LHCN-M2 (cell line): ENCODE data around the gene ST3GAL3. TPM values are rescaled to one million over a fixed set of nuclear protein-coding genes. Genes with fewer than 3 reads are reported as not detected.

Experiments
- DNase-seq: peaks from one replicate; pipeline ENCODE4 v3.0.0-alpha.2; 2012; ENCODE audit warnings: low read depth
- total RNA-seq: library from RNA; depleted of rRNA; stranded (reverse); fragments of >200 nt; gene quantifications from 2 replicates; pipeline ENCODE4 v1.2.3, GENCODE V29; 2014

ST3GAL3 gene
- total RNA-seq, 1 experiment from 2014 or later, result 25.8 TPM

- DNase-seq, result no peak
Measured at GRCh38 chr1:43938383-43938782, 231.0 kb downstream of the ST3GAL3 start.

- no peak for DNase-seq
Measured at GRCh38 chr1:43938892-43939587, 231.7 kb downstream of the ST3GAL3 start.

- no peak for DNase-seq
Measured at GRCh38 chr1:43942411-43942810, 235.1 kb downstream of the ST3GAL3 start.

GRCh38 chr1:43944860-43945259, 237.5 kb downstream of the ST3GAL3 start:
- no peak for DNase-seq

GRCh38 chr1:43945674-43946235, 238.4 kb downstream of the ST3GAL3 start:
- no peak for DNase-seq

- peak; percentile 92 for DNase-seq
Measured at GRCh38 chr1:43946236-43947060, 239.1 kb downstream of the ST3GAL3 start, which contains the start of gene IPO13. Gene IPO13, plus strand, starts transcription at chr1:43946950. Its CDS starts 651 bp downstream, at chr1:43947601.

- DNase-seq, result no peak
Measured at GRCh38 chr1:43947061-43947873, 239.9 kb downstream of the ST3GAL3 start.

GRCh38 chr1:43947874-43948437, 240.6 kb downstream of the ST3GAL3 start:
- no peak for DNase-seq

- no peak for DNase-seq
Measured at GRCh38 chr1:43949678-43950077, 242.3 kb downstream of the ST3GAL3 start.

GRCh38 chr1:43951021-43951985, 244.0 kb downstream of the ST3GAL3 start:
- DNase-seq, result no peak

- no peak for DNase-seq
Measured at GRCh38 chr1:43952731-43953346, 245.5 kb downstream of the ST3GAL3 start.

- DNase-seq, result no peak
Measured at GRCh38 chr1:43953361-43953760, 246.0 kb downstream of the ST3GAL3 start.

- DNase-seq, result no peak
Measured at GRCh38 chr1:43954036-43954435, 246.7 kb downstream of the ST3GAL3 start.

GRCh38 chr1:43956234-43956633, 248.9 kb downstream of the ST3GAL3 start:
- DNase-seq, result no peak

- DNase-seq, result no peak
Measured at GRCh38 chr1:43957407-43958040, 250.2 kb downstream of the ST3GAL3 start.

- no peak for DNase-seq
Measured at GRCh38 chr1:43958351-43959255, 251.3 kb downstream of the ST3GAL3 start.

- DNase-seq, result no peak
Measured at GRCh38 chr1:43960798-43961197, 253.5 kb downstream of the ST3GAL3 start.

GRCh38 chr1:43961692-43962091, 254.4 kb downstream of the ST3GAL3 start:
- DNase-seq, result no peak
